ENCODE data around the gene NDE1. TPM values are rescaled to one million over a fixed set of nuclear protein-coding genes. Genes with fewer than 3 reads are reported as not detected.

The NDE1 gene
- total and polyA plus RNA-seq, 9 of the 15 experiments (the other 6 are each of a cell fraction or from before 2014, with no cell fraction given), result 3.1 to 59.9 (median 30.0) TPM

DNA sequence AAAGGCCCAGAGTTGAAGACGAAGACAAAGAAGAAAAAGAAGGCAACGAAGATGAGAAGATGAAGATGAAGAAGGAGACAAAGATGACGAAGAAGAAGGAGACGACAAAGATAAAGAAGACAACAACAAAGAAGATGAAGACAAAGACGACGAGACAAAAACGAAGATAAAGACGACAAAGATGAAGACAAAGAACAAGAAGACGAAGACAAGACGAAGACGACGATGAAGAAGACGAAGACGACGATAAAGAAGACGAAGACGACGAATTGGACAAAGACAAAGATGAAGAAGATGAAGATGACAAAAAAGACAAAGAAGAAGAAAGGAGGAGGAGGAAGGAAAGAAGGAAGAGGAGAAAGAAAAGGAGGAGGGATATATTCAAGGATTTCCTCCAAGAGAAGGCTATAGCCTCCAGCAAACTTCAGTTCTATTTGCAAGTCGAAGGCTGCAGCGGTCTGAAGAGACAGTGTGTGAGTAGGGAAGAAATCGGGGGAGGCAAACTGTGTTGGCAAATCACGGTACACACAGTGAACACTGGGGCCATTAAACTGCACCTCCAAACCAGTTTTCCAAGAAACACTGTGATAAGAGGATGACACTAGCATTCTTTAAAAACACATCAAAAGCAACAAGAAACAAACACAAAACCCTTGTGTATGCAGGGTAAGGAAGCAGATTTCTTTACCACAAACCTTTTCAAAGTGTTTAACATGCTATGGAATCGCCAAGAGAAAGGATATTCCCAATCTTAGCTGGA, 47.6 kb upstream of the NDE1 start:
- Histone ChIP-seq H3K4me3 (no peak overlapping the region), H3K4me1 (replicated peaks in 1 of 2; ENCODE audit: control insufficient read depth in 2 of 2, insufficient read depth in 2 of 2, low read length in 2 of 2) (peaks cover 0 to 4% of the 10 kb centered on the region in 2 experiments; a peak in 4 of 5 replicates), H3K9ac (ENCODE audit: insufficient read depth in 1 of 2, low read depth in 2 of 2, low read length in 2 of 2) (no peak overlapping the region), H3K4me2 (ENCODE audit: insufficient read depth, low read length) (no peak overlapping the region), H3K79me2 (ENCODE audit: control insufficient read depth, insufficient read depth, low read length) (no peaks in the 10 kb centered on the region), H2AFZ (ENCODE audit: low read depth, low read length) (no peak overlapping the region), H3K36me3 (ENCODE audit: control insufficient read depth, insufficient read depth, low read length) (peaks cover 67% of the 10 kb centered on the region), H4K20me1 (replicated peaks; ENCODE audit: control insufficient read depth, insufficient read depth, low read length) (no peaks in the 10 kb centered on the region), H3K27ac (ENCODE audit: extremely low read depth, low read depth, low read length) (no peak overlapping the region), H3K9me3 (replicated peaks; ENCODE audit: control insufficient read depth, insufficient read depth, low read depth, low read length) (no peaks in the 10 kb centered on the region), H3K27me3 (ENCODE audit: control insufficient read depth in 2 of 2, insufficient read depth in 2 of 2, low read length in 2 of 2) (no peaks in the 10 kb centered on the region), H3K9me1 (ENCODE audit: control insufficient read depth, insufficient read depth, low read length) (peaks cover under 1% of the 10 kb centered on the region)
- 72% methylated on average over 23 of the region's 23 CpGs for WGBS (ENCODE audit: insufficient coverage, low coverage, missing lambda C conversion rate)
- no TSS peak for BruUV-seq (replicated peaks)
- intact Hi-C loops (cut with micrococcal nuclease), result no loop called here
- in situ Hi-C loops (cut with MboI), result no loop called here
- ATAC-seq (no peak), DNase-seq (ENCODE audit: extremely low read depth in 1 of 4, low spot score in 3 of 4) (peak in 1 of 4 experiments; percentile 21), FAIRE-seq (peak; percentile 46)
- ChIA-PET POLR2A (interaction anchor here (1.1 kb wide), 1 partner anchor 41 kb away, joined by 3 read pairs; no protein-coding TSS in a partner anchor), CTCF (ENCODE audit: low intra/inter-chr PET ratio) (no interaction called here)
- 0 out of 2 replicates have a peak, but pooled peaks have one; percentile 29 for TF ChIP-seq ARID1B (IDR thresholded peaks at IDR 0.05)
- peak; percentile 89 to 92 for TF ChIP-seq KDM1A (IDR thresholded peaks at IDR 0.05)
- TF ChIP-seq, protein P1, sequence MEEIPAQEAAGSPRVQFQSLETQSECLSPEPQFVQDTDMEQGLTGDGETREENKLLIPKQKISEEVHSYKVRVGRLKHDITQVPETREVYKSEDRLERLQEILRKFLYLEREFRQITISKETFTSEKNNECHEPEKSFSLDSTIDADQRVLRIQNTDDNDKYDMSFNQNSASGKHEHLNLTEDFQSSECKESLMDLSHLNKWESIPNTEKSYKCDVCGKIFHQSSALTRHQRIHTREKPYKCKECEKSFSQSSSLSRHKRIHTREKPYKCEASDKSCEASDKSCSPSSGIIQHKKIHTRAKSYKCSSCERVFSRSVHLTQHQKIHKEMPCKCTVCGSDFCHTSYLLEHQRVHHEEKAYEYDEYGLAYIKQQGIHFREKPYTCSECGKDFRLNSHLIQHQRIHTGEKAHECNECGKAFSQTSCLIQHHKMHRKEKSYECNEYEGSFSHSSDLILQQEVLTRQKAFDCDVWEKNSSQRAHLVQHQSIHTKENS (CRISPR knock-in tag; IDR thresholded peaks at IDR 0.05), result no peak
- TF ChIP-seq, protein P2, sequence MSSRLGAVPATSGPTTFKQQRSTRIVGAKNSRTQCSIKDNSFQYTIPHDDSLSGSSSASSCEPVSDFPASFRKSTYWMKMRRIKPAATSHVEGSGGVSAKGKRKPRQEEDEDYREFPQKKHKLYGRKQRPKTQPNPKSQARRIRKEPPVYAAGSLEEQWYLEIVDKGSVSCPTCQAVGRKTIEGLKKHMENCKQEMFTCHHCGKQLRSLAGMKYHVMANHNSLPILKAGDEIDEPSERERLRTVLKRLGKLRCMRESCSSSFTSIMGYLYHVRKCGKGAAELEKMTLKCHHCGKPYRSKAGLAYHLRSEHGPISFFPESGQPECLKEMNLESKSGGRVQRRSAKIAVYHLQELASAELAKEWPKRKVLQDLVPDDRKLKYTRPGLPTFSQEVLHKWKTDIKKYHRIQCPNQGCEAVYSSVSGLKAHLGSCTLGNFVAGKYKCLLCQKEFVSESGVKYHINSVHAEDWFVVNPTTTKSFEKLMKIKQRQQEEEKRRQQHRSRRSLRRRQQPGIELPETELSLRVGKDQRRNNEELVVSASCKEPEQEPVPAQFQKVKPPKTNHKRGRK (tag; IDR thresholded peaks at IDR 0.05), result peak; percentile 50; the same call in 1 of the 2 replicates
- no peak for TF ChIP-seq NUFIP1 (IDR thresholded peaks at IDR 0.05; ENCODE audit: partially characterized antibody)
- no peak for TF ChIP-seq NFRKB (IDR thresholded peaks at IDR 0.05; ENCODE audit: low read depth)
- TF ChIP-seq CBFA2T3 (IDR thresholded peaks at IDR 0.05), result 0 out of 2 replicates have a peak, but pooled peaks have one; percentile 16
- no peak for TF ChIP-seq XRCC4 (IDR thresholded peaks at IDR 0.05; ENCODE audit: extremely low read depth, insufficient read depth, insufficient read length)
- TF ChIP-seq ZNF3 (CRISPR knock-in tag; IDR thresholded peaks at IDR 0.05), result no peak
- TF ChIP-seq HMG20A (CRISPR knock-in tag; conservative IDR thresholded peaks at IDR 0.05), result no peak
- no peak for TF ChIP-seq C11orf30 (IDR thresholded peaks at IDR 0.05; ENCODE audit: low read depth)
- TF ChIP-seq TCF7 (IDR thresholded peaks at IDR 0.05; ENCODE audit: borderline replicate concordance), result no peak
- no peak for TF ChIP-seq RAD51 (IDR thresholded peaks at IDR 0.05; ENCODE audit: borderline replicate concordance, low read depth)
- no peak for TF ChIP-seq YY1 (IDR thresholded peaks at IDR 0.05; ENCODE audit: borderline replicate concordance in 1 of 3, control insufficient read depth in 1 of 3, extremely low read depth in 1 of 3, insufficient read depth in 3 of 3, insufficient read length in 1 of 3, insufficient replicate concordance in 2 of 3, low read depth in 1 of 3, low read length in 2 of 3)
- TF ChIP-seq LEF1 (IDR thresholded peaks at IDR 0.05), result peak; percentile 55; the same call in 1 of the 2 replicates
- peak; percentile 50 for TF ChIP-seq STAT5A (IDR thresholded peaks at IDR 0.05; ENCODE audit: borderline replicate concordance, low read length)
- peak; percentile 34 to 93; a peak in 3 of 4 replicates for TF ChIP-seq RCOR1 (IDR thresholded peaks at IDR 0.05; ENCODE audit: borderline replicate concordance in 1 of 2, low read depth in 2 of 2, low read length in 2 of 2)
- peak; percentile 12; the same call in 1 of the 2 replicates for TF ChIP-seq NFE2 (IDR thresholded peaks at IDR 0.05; ENCODE audit: low read depth)
- TF ChIP-seq SOX6 (IDR thresholded peaks at IDR 0.05), result peak; percentile 55; the same call in 1 of the 2 replicates
- TF ChIP-seq NCOA4 (IDR thresholded peaks at IDR 0.05; ENCODE audit: partially characterized antibody), result no peak
- peak in 1 of 2 experiments; percentile 82; a peak in 2 of 4 replicates for TF ChIP-seq HDAC1 (IDR thresholded peaks at IDR 0.05)
- TF ChIP-seq HDAC2 (IDR thresholded peaks at IDR 0.05), result peak; percentile 61; the same call in 1 of the 2 replicates
